ENCODE measurements around the gene CATSPER1.

Gene CATSPER1

DNA sequence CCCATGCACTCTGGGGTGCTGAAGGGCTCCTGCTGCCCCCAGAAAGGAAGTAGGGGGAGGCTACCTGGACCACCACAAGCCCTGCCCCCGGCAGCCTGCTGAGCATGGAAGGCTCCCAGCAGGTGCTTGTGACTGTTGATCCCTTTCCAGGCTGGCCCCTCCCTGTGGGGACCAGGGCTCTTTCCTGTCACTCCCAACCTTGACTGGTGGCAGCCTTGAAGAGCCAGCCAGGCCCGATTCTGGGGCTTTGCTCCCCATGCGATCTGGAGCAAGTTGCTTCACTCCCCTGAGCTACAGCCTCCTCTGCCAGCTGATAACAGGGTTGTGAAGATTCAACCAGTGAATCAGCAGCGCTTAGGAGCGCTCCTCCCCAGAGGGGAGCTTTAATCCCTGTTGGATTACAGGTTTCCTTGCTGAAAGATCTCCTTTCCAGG lies 19.1 kb downstream of the CATSPER1 start (continued):
- TF ChIP-seq ZFP3 (CRISPR knock-in tag; IDR thresholded peaks at IDR 0.05) (no peak), BACH2 (CRISPR knock-in tag; IDR thresholded peaks at IDR 0.05; ENCODE audit: borderline replicate concordance) (no peak)

DNA sequence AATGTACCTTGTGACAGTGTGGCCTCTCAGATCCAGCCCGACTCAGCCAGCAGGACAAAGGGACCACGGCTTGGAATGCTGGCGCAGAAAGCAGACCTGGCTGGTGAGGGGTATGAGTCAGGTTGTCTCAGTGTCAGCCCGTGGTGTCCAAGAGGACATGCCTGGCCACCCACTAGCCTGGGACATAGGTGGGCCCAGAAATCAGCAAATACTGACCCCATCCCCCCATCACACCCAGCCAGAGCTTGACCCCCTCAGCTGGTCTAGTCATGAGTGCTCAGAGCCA lies 19.4 kb downstream of the CATSPER1 start:
- TF ChIP-seq SNAI2 (CRISPR knock-in tag; IDR thresholded peaks at IDR 0.05) = no peak
- no peak for TF ChIP-seq ZNF70 (CRISPR knock-in tag; IDR thresholded peaks at IDR 0.05)
- TF ChIP-seq ESRRG (CRISPR knock-in tag; IDR thresholded peaks at IDR 0.05) = no peak
- TF ChIP-seq, protein P1, sequence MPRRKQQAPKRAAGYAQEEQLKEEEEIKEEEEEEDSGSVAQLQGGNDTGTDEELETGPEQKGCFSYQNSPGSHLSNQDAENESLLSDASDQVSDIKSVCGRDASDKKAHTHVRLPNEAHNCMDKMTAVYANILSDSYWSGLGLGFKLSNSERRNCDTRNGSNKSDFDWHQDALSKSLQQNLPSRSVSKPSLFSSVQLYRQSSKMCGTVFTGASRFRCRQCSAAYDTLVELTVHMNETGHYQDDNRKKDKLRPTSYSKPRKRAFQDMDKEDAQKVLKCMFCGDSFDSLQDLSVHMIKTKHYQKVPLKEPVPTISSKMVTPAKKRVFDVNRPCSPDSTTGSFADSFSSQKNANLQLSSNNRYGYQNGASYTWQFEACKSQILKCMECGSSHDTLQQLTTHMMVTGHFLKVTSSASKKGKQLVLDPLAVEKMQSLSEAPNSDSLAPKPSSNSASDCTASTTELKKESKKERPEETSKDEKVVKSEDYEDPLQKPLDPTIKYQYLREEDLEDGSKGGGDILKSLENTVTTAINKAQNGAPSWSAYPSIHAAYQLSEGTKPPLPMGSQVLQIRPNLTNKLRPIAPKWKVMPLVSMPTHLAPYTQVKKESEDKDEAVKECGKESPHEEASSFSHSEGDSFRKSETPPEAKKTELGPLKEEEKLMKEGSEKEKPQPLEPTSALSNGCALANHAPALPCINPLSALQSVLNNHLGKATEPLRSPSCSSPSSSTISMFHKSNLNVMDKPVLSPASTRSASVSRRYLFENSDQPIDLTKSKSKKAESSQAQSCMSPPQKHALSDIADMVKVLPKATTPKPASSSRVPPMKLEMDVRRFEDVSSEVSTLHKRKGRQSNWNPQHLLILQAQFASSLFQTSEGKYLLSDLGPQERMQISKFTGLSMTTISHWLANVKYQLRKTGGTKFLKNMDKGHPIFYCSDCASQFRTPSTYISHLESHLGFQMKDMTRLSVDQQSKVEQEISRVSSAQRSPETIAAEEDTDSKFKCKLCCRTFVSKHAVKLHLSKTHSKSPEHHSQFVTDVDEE (CRISPR knock-in tag; IDR thresholded peaks at IDR 0.05) = no peak
- TF ChIP-seq ZFP3 (CRISPR knock-in tag; IDR thresholded peaks at IDR 0.05) = no peak
- TF ChIP-seq, protein P2, sequence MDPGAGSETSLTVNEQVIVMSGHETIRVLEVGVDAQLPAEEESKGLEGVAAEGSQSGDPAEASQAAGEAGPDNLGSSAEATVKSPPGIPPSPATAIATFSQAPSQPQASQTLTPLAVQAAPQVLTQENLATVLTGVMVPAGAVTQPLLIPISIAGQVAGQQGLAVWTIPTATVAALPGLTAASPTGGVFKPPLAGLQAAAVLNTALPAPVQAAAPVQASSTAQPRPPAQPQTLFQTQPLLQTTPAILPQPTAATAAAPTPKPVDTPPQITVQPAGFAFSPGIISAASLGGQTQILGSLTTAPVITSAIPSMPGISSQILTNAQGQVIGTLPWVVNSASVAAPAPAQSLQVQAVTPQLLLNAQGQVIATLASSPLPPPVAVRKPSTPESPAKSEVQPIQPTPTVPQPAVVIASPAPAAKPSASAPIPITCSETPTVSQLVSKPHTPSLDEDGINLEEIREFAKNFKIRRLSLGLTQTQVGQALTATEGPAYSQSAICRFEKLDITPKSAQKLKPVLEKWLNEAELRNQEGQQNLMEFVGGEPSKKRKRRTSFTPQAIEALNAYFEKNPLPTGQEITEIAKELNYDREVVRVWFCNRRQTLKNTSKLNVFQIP (CRISPR knock-in tag; IDR thresholded peaks at IDR 0.05; ENCODE audit: borderline replicate concordance, low read depth) = no peak
- no peak for TF ChIP-seq BACH2 (CRISPR knock-in tag; IDR thresholded peaks at IDR 0.05; ENCODE audit: borderline replicate concordance)
- no peak for TF ChIP-seq ZC3H10 (CRISPR knock-in tag; IDR thresholded peaks at IDR 0.05)
- TF ChIP-seq, protein P3, sequence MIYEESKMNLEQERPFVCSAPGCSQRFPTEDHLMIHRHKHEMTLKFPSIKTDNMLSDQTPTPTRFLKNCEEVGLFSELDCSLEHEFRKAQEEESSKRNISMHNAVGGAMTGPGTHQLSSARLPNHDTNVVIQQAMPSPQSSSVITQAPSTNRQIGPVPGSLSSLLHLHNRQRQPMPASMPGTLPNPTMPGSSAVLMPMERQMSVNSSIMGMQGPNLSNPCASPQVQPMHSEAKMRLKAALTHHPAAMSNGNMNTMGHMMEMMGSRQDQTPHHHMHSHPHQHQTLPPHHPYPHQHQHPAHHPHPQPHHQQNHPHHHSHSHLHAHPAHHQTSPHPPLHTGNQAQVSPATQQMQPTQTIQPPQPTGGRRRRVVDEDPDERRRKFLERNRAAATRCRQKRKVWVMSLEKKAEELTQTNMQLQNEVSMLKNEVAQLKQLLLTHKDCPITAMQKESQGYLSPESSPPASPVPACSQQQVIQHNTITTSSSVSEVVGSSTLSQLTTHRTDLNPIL (CRISPR knock-in tag; IDR thresholded peaks at IDR 0.05; ENCODE audit: low read depth) = no peak
- no peak for TF ChIP-seq ZNF565 (CRISPR knock-in tag; conservative IDR thresholded peaks at IDR 0.05; ENCODE audit: low read depth)
- no peak for ATAC-seq

DNA sequence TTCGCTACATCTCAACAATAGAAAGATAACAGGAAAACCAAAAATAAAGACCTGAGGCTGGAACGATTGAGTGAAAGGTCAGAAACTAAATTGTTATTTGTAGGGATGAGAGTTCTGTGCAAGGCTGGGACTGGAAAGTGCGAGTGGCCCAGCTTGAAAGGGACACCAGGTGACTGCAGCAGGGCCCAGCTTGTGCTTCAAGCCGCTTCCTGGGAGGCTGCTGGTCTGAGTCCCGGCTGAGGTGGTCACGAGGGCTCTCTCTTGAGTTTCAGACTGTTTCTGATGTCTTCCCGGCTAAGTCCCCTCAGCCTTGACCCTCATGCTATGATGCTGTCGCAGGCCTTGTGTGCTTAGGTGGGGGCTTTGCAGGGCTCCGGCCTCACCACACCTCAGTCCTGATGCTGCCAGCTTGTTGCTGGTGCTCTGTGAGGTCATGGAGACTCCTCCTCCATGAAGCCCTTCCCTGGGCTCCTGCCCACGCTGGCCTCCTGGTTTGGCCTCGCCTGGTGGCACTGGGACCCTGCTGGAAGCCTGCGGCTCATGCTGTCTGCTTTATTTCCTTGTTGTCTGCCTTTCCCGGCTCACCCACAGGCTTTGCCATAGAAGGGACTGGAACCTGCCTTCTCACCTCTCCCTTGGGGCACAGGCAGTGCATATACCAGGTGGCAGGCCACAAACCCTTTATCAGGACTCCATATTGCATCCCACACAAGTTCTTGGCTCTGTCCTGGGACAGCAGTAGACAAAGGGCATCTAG lies 20.0 kb downstream of the CATSPER1 start:
- no peak for ATAC-seq
- TF ChIP-seq TOX (CRISPR knock-in tag; IDR thresholded peaks at IDR 0.05; ENCODE audit: borderline replicate concordance) = no peak
- TF ChIP-seq OSR1 (CRISPR knock-in tag; IDR thresholded peaks at IDR 0.05) = no peak

DNA sequence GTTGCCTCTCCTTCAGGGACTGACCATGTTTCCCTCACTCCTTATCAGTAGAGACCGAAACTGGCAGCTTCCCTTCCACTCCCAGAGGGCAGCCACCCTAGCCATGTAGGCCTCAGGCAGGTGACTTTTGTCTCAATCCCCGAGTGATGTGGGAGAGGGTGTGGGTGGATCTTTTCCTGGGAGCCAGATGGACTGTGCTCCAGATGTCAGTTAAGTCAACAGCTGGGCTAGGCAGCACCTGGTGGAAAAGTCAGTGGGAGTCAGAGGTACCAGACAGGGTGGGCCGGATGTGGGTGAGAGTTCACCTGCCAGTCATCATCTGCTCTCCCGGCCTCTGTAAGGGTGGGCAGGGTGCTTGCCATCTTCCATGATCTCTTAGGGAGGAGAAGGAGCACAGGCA lies 22.1 kb downstream of the CATSPER1 start:
- TF ChIP-seq ISL1 (CRISPR knock-in tag; IDR thresholded peaks at IDR 0.05) (no peak), CSDC2 (CRISPR knock-in tag; IDR thresholded peaks at IDR 0.05) (no peak), TCF4 (CRISPR knock-in tag; IDR thresholded peaks at IDR 0.05; ENCODE audit: borderline replicate concordance) (no peak), GLIS3 (CRISPR knock-in tag; IDR thresholded peaks at IDR 0.05) (no peak), ZFP30 (CRISPR knock-in tag; IDR thresholded peaks at IDR 0.05) (no peak), ZNF70 (CRISPR knock-in tag; IDR thresholded peaks at IDR 0.05) (no peak), ESRRG (CRISPR knock-in tag; IDR thresholded peaks at IDR 0.05) (no peak), ZNF565 (CRISPR knock-in tag; conservative IDR thresholded peaks at IDR 0.05; ENCODE audit: low read depth) (no peak), RARB (CRISPR knock-in tag; IDR thresholded peaks at IDR 0.05) (no peak), OSR1 (CRISPR knock-in tag; IDR thresholded peaks at IDR 0.05) (no peak)
- TF ChIP-seq, protein P3 (CRISPR knock-in tag; IDR thresholded peaks at IDR 0.05; ENCODE audit: low read depth) = no peak
- TF ChIP-seq, protein P2 (CRISPR knock-in tag; IDR thresholded peaks at IDR 0.05; ENCODE audit: borderline replicate concordance, low read depth) = no peak
- TF ChIP-seq, protein P1 (CRISPR knock-in tag; IDR thresholded peaks at IDR 0.05) = no peak
- ATAC-seq = no peak
